IMR-90 (cell line): ENCODE measurements around the gene PLCB3. TPM values are rescaled to one million over a fixed set of nuclear protein-coding genes. Genes with fewer than 3 reads are reported as not detected.
A peak's percentile ranks its signal among the peaks of the same experiment; 100 is the strongest.

ENCODE experiments used
- ATAC-seq: fragments of 200-7000 bp; cut with Tn5 transposase; 2 replicates; pipeline ENCODE4 v1.9.1; 2020; ENCODE audit warnings: low read depth, mild to moderate bottlenecking, moderate library complexity
- BruUV-seq: library from RNA; stranded (reverse); fragments of 400-500 nt; replicated peaks from 2 replicates; lab custom pipeline; 2021; lab: Mats Ljungman, UMichigan
- CTCF ChIA-PET: fragments of 300-600 bp; formaldehyde crosslinking; extraction: SDS; loops from one replicate; lab custom pipeline; 2021; ENCODE audit warnings: antibody characterized with exemption; lab: Yijun Ruan, JAX
- POLR2A ChIA-PET: fragments of 300-600 bp; sonication (Branson Sonifier 250); formaldehyde crosslinking; loops from one replicate; lab custom pipeline; 2022; ENCODE audit warnings: antibody characterized with exemption; ENCODE audit not compliant: unreplicated experiment; lab: Charles Lee
- DNase-seq: peaks from one replicate; pipeline ENCODE4 v3.0.0; 2013
- H2AFZ ChIP-seq: replicated peaks from 2 replicates; pipeline ENCODE3; 2013; ENCODE audit warnings: low read length, mild to moderate bottlenecking; ENCODE audit not compliant: poor library complexity
- H2AK5ac ChIP-seq: 2 replicates; pipeline ENCODE4 v1.6.1; 2013; ENCODE audit warnings: low read depth, low read length, inconsistent platforms
- H2AK9ac ChIP-seq: replicated peaks from 2 replicates; pipeline ENCODE3; 2013; ENCODE audit warnings: mild to moderate bottlenecking, low read depth, low read length, moderate library complexity; ENCODE audit not compliant: poor library complexity
- H2BK120ac ChIP-seq: 2 replicates; pipeline ENCODE4 v1.6.1; 2013; ENCODE audit warnings: low read depth, low read length, inconsistent platforms
- H2BK15ac ChIP-seq: 3 replicates; pipeline ENCODE4 v1.6.1; 2013; ENCODE audit warnings: low read depth, low read length, inconsistent platforms
- H2BK20ac ChIP-seq: 2 replicates; pipeline ENCODE4 v1.6.1; 2013; ENCODE audit warnings: low read depth, mild to moderate bottlenecking, inconsistent platforms, low read length, moderate library complexity
- H2BK5ac ChIP-seq: 2 replicates; pipeline ENCODE4 v1.6.1; 2013; ENCODE audit warnings: mild to moderate bottlenecking, low read depth, low read length, inconsistent platforms; ENCODE audit not compliant: poor library complexity, severe bottlenecking
- H3K14ac ChIP-seq: replicated peaks from 2 replicates; pipeline ENCODE4 v1.6.1; 2013; ENCODE audit warnings: low read depth, low read length, inconsistent platforms
- H3K18ac ChIP-seq: 2 replicates; pipeline ENCODE4 v1.6.1; 2013; ENCODE audit warnings: low read depth, low read length, control low read depth
- H3K23ac ChIP-seq: 2 replicates; pipeline ENCODE4 v1.6.1; 2013; ENCODE audit warnings: low read depth, low read length, inconsistent platforms
- H3K27ac ChIP-seq: 2 replicates; pipeline ENCODE4 v1.5.1; 2013; ENCODE audit warnings: mild to moderate bottlenecking, control low read depth, low read length; ENCODE audit not compliant: insufficient read depth
- H3K27me3 ChIP-seq: 2 replicates; pipeline ENCODE4 v1.6.1; 2013; ENCODE audit warnings: low read length; ENCODE audit not compliant: control insufficient read depth, insufficient read depth
- H3K36me3 ChIP-seq: 2 replicates; pipeline ENCODE4 v1.6.1; 2013; ENCODE audit warnings: low read length, mixed read lengths; ENCODE audit not compliant: control insufficient read depth, insufficient read depth
- H3K4ac ChIP-seq: 2 replicates; pipeline ENCODE4 v1.6.1; 2013; ENCODE audit warnings: low read depth, low read length, inconsistent platforms
- H3K4me1 ChIP-seq: 2 replicates; pipeline ENCODE4 v1.6.1; 2013; ENCODE audit warnings: low read length, mixed read lengths; ENCODE audit not compliant: control insufficient read depth, insufficient read depth
- H3K4me2 ChIP-seq: 2 replicates; pipeline ENCODE4 v1.6.1; 2013; ENCODE audit warnings: low read depth, mild to moderate bottlenecking, control low read depth, low read length, moderate library complexity
- H3K4me3 ChIP-seq: 2 replicates; pipeline ENCODE4 v1.5.1; 2013; ENCODE audit warnings: low read depth, mild to moderate bottlenecking, control low read depth, low read length, moderate library complexity; ENCODE audit not compliant: insufficient read depth
- H3K56ac ChIP-seq: 2 replicates; pipeline ENCODE4 v1.6.1; 2013; ENCODE audit warnings: low read length, inconsistent platforms; ENCODE audit not compliant: insufficient read depth; ENCODE audit errors: extremely low read depth
- H3K79me1 ChIP-seq, 2 experiments: 2 replicates each; pipeline ENCODE4 v1.6.1; 2013; ENCODE audit warnings: low read length in 2 of 2, inconsistent platforms in 1 of 2, low read depth in 1 of 2
- H3K9ac ChIP-seq: 2 replicates; pipeline ENCODE4 v1.6.1; 2013; ENCODE audit warnings: low read depth, low read length, control low read depth
- H3K9me1 ChIP-seq: 2 replicates; pipeline ENCODE4 v1.6.1; 2013; ENCODE audit warnings: low read length, inconsistent platforms; ENCODE audit not compliant: insufficient read depth
- H3K9me3 ChIP-seq: 2 replicates; pipeline ENCODE4 v1.6.1; 2013; ENCODE audit warnings: low read length; ENCODE audit not compliant: control insufficient read depth, insufficient read depth
- H4K20me1 ChIP-seq: 2 replicates; pipeline ENCODE4 v1.6.1; 2013; ENCODE audit warnings: low read length, inconsistent platforms; ENCODE audit not compliant: insufficient read depth
- H4K5ac ChIP-seq: 2 replicates; pipeline ENCODE4 v1.6.1; 2013; ENCODE audit warnings: mild to moderate bottlenecking, low read depth, low read length, control low read depth
- H4K8ac ChIP-seq, 2 experiments: 2 replicates each; pipeline ENCODE4 v1.6.1; 2013; ENCODE audit warnings: low read depth in 2 of 2, low read length in 2 of 2, control low read depth in 1 of 2, inconsistent platforms in 1 of 2
- H4K91ac ChIP-seq: 2 replicates; pipeline ENCODE4 v1.6.1; 2013; ENCODE audit warnings: low read depth, low read length, inconsistent platforms; ENCODE audit not compliant: insufficient read depth
- BHLHE40 ChIP-seq: fragments of 150-350 bp; IDR thresholded peaks from 2 replicates; pipeline ENCODE4 v1.6.1; 2016; ENCODE audit warnings: mild to moderate bottlenecking, low read depth, low read length
- CEBPB ChIP-seq: IDR thresholded peaks from 2 replicates; pipeline ENCODE4 v1.6.1; 2012; ENCODE audit warnings: low read depth, low read length, improper control_type of control experiment
- CHD1 ChIP-seq: IDR thresholded peaks from 2 replicates; pipeline ENCODE4 v1.6.1; 2012; ENCODE audit warnings: low read depth, low read length, improper control_type of control experiment
- FOS ChIP-seq: fragments of 150-350 bp; IDR thresholded peaks from 2 replicates; pipeline ENCODE4 v1.6.1; 2016; ENCODE audit warnings: low read depth, low read length
- MAZ ChIP-seq: IDR thresholded peaks from 2 replicates; pipeline ENCODE4 v1.6.1; 2012; ENCODE audit warnings: low read depth, mild to moderate bottlenecking, low read length, improper control_type of control experiment, moderate library complexity, borderline replicate concordance
- MXI1 ChIP-seq: IDR thresholded peaks from 2 replicates; pipeline ENCODE4 v1.6.1; 2012; ENCODE audit warnings: low read depth, mild to moderate bottlenecking, low read length, moderate library complexity, borderline replicate concordance
- NFE2L2 ChIP-seq: fragments of 150-350 bp; IDR thresholded peaks from 2 replicates; pipeline ENCODE4 v1.6.1; 2016; ENCODE audit warnings: low read depth, mild to moderate bottlenecking, low read length
- POLR2A ChIP-seq: IDR thresholded peaks from 2 replicates; pipeline ENCODE4 v1.6.1; 2012; ENCODE audit warnings: mild to moderate bottlenecking, low read depth, low read length
- RAD21 ChIP-seq: IDR thresholded peaks from 2 replicates; pipeline ENCODE4 v1.6.1; 2012; ENCODE audit warnings: low read length, improper control_type of control experiment
- RCOR1 ChIP-seq: IDR thresholded peaks from 2 replicates; pipeline ENCODE4 v1.6.1; 2012; ENCODE audit warnings: mild to moderate bottlenecking, low read length, improper control_type of control experiment; ENCODE audit not compliant: insufficient replicate concordance
- RFX5 ChIP-seq: IDR thresholded peaks from 2 replicates; pipeline ENCODE4 v1.8.0; 2012; ENCODE audit warnings: low read depth, mild to moderate bottlenecking, low read length, moderate library complexity
- SMC3 ChIP-seq: fragments of 150-350 bp; IDR thresholded peaks from 2 replicates; pipeline ENCODE4 v1.6.1; 2016; ENCODE audit warnings: low read depth, mild to moderate bottlenecking, antibody characterized with exemption, low read length, moderate library complexity
- WGBS, 2 experiments: methylation state at CpG; one replicate each; pipeline versions ENCODE4 v1.1.5 to v1.1.7; 2013; ENCODE audit warnings: missing lambda C conversion rate in 2 of 2; ENCODE audit not compliant: insufficient read length in 1 of 2; ENCODE audit errors: extremely low coverage in 2 of 2; 5-methylcytosine and 5-hydroxymethylcytosine counted together
- dilution Hi-C: fragments of 300-500 bp; cut with HindIII; formaldehyde crosslinking; loops from one replicate; pipeline ENCODE4 v1.14.3; 2018; ENCODE audit warnings: low sequenced_read_pairs; ENCODE audit not compliant: unreplicated experiment
- in situ Hi-C: fragments of 300-500 bp; cut with MboI; formaldehyde crosslinking; loops from 3 replicates; pipeline ENCODE4 v1.14.3; 2019; ENCODE audit warnings: low sequenced_read_pairs, inconsistent platforms, mixed read lengths
- intact Hi-C: fragments of 100-400 bp; cut with micrococcal nuclease; formaldehyde crosslinking; loops from 2 replicates; pipeline ENCODE4 v1.10.0; 2022
- polyA plus RNA-seq, 3 experiments: library from polyadenylated mRNA; depleted of rRNA; stranded (reverse); fragments of >200 nt; gene quantifications; 2 replicates each; pipeline ENCODE4 v1.2.3, GENCODE V29; 2012; ENCODE audit warnings: low replicate concordance in 1 of 3
- total RNA-seq: library from RNA; depleted of rRNA; stranded (reverse); fragments of >200 nt; gene quantifications from 2 replicates; pipeline ENCODE4 v1.2.3, GENCODE V29; 2012
- TF ChIP-seq, protein P1 (sequence below): conservative IDR thresholded peaks from 2 replicates; pipeline ENCODE4 v1.5.1; 2012; ENCODE audit warnings: mild to moderate bottlenecking, low read depth, low read length, improper control_type of control experiment

Gene PLCB3
- total and polyA plus RNA-seq, 2 of the 4 experiments (the other 2 are of a cell fraction), result 23.9 to 24.9 TPM

DNA sequence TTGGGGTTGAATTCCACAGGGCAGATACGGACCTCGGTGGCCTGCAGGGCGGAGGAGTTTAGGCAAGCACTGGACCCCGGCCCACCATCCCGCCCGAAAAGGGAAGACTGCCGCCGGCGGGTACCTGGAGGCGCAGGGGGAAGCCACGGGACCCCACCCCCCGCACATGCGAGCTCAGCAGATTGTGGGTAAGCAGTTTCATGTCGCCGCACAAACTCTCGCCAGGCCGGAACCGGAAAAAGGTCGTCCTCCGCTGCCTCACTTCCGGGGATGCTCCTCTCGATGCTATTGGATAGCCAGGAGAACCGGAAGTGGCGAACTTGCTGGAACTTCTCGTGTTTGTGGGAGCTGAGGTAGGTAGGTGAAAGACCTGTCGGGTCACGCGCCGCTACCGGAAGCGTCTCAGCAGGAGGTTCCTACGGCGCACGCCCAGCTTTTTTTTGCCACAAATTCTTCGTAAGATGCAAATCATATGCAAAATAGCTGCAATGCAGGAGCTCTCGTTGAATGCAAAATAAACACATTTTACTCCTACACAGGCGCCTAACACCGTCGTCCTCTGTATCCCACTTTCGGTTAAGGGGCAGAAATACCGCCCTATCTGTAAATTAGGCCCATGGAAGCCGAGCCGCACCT lies 66.1 kb downstream of the PLCB3 start, which contains the start of gene TRMT112 (continued):
- TF ChIP-seq CEBPB (no peak), MAZ (no peak; the same call in 1 of the 2 replicates)

DNA sequence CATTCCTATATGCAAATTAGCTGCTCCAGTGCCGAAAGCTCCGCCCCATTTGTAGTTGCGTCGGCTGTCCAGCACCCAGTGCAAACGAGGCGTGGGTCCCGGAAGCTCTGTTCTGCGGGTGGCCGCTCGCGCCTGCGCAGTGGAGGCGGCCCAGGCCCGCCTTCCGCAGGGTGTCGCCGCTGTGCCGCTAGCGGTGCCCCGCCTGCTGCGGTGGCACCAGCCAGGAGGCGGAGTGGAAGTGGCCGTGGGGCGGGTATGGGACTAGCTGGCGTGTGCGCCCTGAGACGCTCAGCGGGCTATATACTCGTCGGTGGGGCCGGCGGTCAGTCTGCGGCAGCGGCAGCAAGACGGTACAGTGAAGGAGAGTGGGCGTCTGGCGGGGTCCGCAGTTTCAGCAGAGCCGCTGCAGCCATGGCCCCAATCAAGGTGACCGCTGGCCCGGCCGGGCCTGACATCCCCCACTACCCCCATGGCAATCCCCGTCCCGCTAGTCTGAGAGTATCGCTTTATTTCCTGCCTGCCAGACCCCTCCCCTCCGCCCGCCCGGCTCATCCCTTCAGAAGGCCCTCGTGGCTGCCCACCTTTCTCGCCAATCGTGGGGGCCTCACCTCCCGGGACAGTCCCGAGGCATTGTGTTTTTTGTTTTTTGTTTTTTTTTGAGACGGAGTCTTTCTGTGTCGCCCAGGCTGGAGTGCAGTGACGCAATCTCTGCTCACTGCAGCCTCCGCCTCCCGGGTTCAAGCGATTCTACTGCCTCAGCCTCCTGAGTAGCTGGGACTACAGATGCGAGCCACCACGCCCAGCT lies 66.8 kb downstream of the PLCB3 start, which contains the start of gene PRDX5:
Gene PRDX5, plus strand, starts transcription at position 161 of the 805 bp plus-strand sequence. Its CDS starts 95 bp downstream, at position 256.
- peaks cover 14% of the 10 kb centered on the region for H3K9me1 ChIP-seq
- no TSS peak for BruUV-seq
- peak within 1 kb of the TSS; percentile 42 for H3K18ac ChIP-seq
- peak within 1 kb of the TSS; percentile 89 for H2BK5ac ChIP-seq
- H4K8ac ChIP-seq, result peak within 1 kb of the TSS; percentile 91 to 99
- H3K9ac ChIP-seq, result peak within 1 kb of the TSS; percentile 91
- no peaks in the 10 kb centered on the region; the same call in 1 of the 2 replicates for H4K20me1 ChIP-seq
- peak within 1 kb of the TSS; percentile 85 for H2AFZ ChIP-seq
- peak within 1 kb of the TSS; percentile 96 for H2AK5ac ChIP-seq
- H2AK9ac ChIP-seq, result peak within 1 kb of the TSS; percentile 98
- 0% methylated on average over 11 of the region's 61 CpGs; no CpG with 5 or more reads in 1 of the 2 experiments for WGBS, 2 experiments
- peak within 1 kb of the TSS; percentile 92 for H3K23ac ChIP-seq
- DNase-seq, result peak; percentile 94
- H3K4me1 ChIP-seq, result peaks cover 6% of the 10 kb centered on the region
- peak within 1 kb of the TSS; percentile 98 for H3K4ac ChIP-seq
- H4K91ac ChIP-seq, result peak within 1 kb of the TSS; percentile 94
- no peaks in the 10 kb centered on the region for H3K27me3 ChIP-seq
- peak within 1 kb of the TSS; percentile 76 for H2BK120ac ChIP-seq
- intact Hi-C loops (loop anchor here (1.0 kb wide), 1 partner anchor 37 kb away; no protein-coding TSS in a partner anchor), dilution Hi-C loops (no loop called here), in situ Hi-C loops (no loop called here)
- no peaks in the 10 kb centered on the region for H3K9me3 ChIP-seq
- peak; percentile 92 for ATAC-seq
- H2BK20ac ChIP-seq, result peak within 1 kb of the TSS; percentile 69
- POLR2A ChIA-PET, result interaction anchor here (0.6 to 1.0 kb wide), 7 partner anchors 13 to 71 kb away, joined by 3 to 4 read pairs (median 3); partner anchors contain the start of gene ESRRA
- H3K56ac ChIP-seq, result peak within 1 kb of the TSS; percentile 93
- peaks cover 31% of the 10 kb centered on the region for H3K36me3 ChIP-seq
- H3K4me2 ChIP-seq, result peak within 1 kb of the TSS; percentile 95
- peak within 1 kb of the TSS; percentile 67 for H3K4me3 ChIP-seq
- H3K79me1 ChIP-seq, result peaks cover 7 to 34% of the 10 kb centered on the region in 2 experiments
- peak within 1 kb of the TSS; percentile 79 for H3K27ac ChIP-seq
- H4K5ac ChIP-seq, result peak within 1 kb of the TSS; percentile 80
- H3K14ac ChIP-seq, result peak within 1 kb of the TSS; percentile 95
- H2BK15ac ChIP-seq, result peak within 1 kb of the TSS; percentile 76; the same call in 1 of the 3 replicates
- CTCF ChIA-PET, result interaction anchor here (0.5 to 2.3 kb wide), 7 partner anchors 14 to 47 kb away, joined by 3 to 27 read pairs (median 6); no protein-coding TSS in a partner anchor
- TF ChIP-seq MXI1, result peak; percentile 64; the same call in 1 of the 2 replicates
- peak; percentile 66 for TF ChIP-seq POLR2A
- TF ChIP-seq RCOR1, result no peak
- TF ChIP-seq RAD21, result peak; percentile 47
- no peak for TF ChIP-seq CHD1
- TF ChIP-seq, protein P1, sequence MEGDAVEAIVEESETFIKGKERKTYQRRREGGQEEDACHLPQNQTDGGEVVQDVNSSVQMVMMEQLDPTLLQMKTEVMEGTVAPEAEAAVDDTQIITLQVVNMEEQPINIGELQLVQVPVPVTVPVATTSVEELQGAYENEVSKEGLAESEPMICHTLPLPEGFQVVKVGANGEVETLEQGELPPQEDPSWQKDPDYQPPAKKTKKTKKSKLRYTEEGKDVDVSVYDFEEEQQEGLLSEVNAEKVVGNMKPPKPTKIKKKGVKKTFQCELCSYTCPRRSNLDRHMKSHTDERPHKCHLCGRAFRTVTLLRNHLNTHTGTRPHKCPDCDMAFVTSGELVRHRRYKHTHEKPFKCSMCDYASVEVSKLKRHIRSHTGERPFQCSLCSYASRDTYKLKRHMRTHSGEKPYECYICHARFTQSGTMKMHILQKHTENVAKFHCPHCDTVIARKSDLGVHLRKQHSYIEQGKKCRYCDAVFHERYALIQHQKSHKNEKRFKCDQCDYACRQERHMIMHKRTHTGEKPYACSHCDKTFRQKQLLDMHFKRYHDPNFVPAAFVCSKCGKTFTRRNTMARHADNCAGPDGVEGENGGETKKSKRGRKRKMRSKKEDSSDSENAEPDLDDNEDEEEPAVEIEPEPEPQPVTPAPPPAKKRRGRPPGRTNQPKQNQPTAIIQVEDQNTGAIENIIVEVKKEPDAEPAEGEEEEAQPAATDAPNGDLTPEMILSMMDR, result peak; percentile 48
- TF ChIP-seq SMC3, result no peak
- no peak for TF ChIP-seq RFX5
- TF ChIP-seq CEBPB, result peak; percentile 83
- TF ChIP-seq NFE2L2, result 0 out of 2 replicates have a peak, but pooled peaks have one; percentile 1
- TF ChIP-seq FOS, result no peak
- TF ChIP-seq BHLHE40, result peak; percentile 56; the same call in 1 of the 2 replicates
